ENCODE data around the gene NECAB2. TPM values are rescaled to one million over a fixed set of nuclear protein-coding genes. Genes with fewer than 3 reads are reported as not detected.

The NECAB2 gene
- total and polyA plus RNA-seq, 2 of the 8 experiments (the other 6 are each of a cell fraction or from before 2014, with no cell fraction given): 3.6 to 4.2 TPM

DNA sequence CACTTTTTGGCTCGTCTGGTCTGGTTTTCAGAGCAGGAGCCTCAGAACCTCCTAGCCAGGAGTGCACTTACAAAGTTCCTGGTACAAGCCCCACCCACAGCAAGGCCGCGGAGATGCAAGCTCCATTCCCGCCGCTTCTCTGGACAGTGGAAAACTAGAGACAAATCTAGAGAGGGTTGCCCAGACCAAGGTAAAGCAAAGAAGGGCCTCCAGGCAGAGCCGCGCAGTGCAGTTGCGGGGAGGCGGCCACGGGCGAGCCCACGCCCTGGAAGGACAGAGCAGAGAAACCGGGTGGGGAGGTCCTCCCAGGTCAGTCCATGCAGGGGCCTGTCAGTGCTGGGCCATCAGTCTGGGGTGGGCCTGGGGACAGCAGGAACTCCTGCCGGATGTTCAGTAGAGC lies 26.0 kb upstream of the NECAB2 start:
- Histone ChIP-seq H3K18ac (ENCODE audit: extremely low read depth, low read length) (no peak overlapping the region), H3K4me2 (ENCODE audit: insufficient read depth in 1 of 2, low read depth in 2 of 2, low read length in 2 of 2) (no peak overlapping the region), H3K14ac (ENCODE audit: insufficient read length) (no peak overlapping the region), H3K79me2 (ENCODE audit: control insufficient read depth in 1 of 2, insufficient read depth in 2 of 2, low read length in 2 of 2) (no peaks in the 10 kb centered on the region), H3K79me1 (ENCODE audit: low read depth, low read length) (no peaks in the 10 kb centered on the region), H3K9me3 (ENCODE audit: insufficient read depth in 2 of 2, low read depth in 1 of 2, low read length in 1 of 2) (no peaks in the 10 kb centered on the region), H3K4me1 (replicated peaks in 1 of 4; ENCODE audit: control insufficient read depth in 3 of 4, insufficient read depth in 4 of 4, low read length in 3 of 4) (peaks cover 0 to 5% (median 3%) of the 10 kb centered on the region in 4 experiments; a peak in 3 of 7 replicates), H2BK15ac (ENCODE audit: low read length) (no peak overlapping the region), H3K56ac (replicated peaks; ENCODE audit: insufficient read length, low read depth, low read length) (no peak overlapping the region), H2BK120ac (replicated peaks; ENCODE audit: low read depth, low read length) (no peak overlapping the region), H2BK20ac (ENCODE audit: low read length) (no peak overlapping the region), H3K23me2 (ENCODE audit: low read depth, low read length) (no peaks in the 10 kb centered on the region), H3K36me3 (ENCODE audit: control insufficient read depth in 2 of 4, insufficient read depth in 4 of 4, low read length in 3 of 4) (no peaks in the 10 kb centered on the region), H3K23ac (ENCODE audit: insufficient read length) (no peak overlapping the region), H3K4ac (replicated peaks; ENCODE audit: insufficient read length, low read depth, low read length) (no peak overlapping the region), H4K5ac (ENCODE audit: insufficient read length, low read depth, low read length) (no peak overlapping the region), H3K27ac (ENCODE audit: low read depth, low read length) (no peak overlapping the region), H4K20me1 (replicated peaks in 1 of 2; ENCODE audit: control insufficient read depth in 1 of 2, insufficient read depth in 2 of 2, low read length in 2 of 2) (peaks cover 0 to 8% of the 10 kb centered on the region in 2 experiments), H4K8ac (ENCODE audit: extremely low read depth, insufficient read depth, low read length) (no peak overlapping the region), H2BK12ac (ENCODE audit: low read depth, low read length) (no peak overlapping the region), H3K4me3 (ENCODE audit: extremely low read depth in 1 of 4, insufficient read depth in 2 of 4, low read depth in 3 of 4, low read length in 4 of 4) (no peak overlapping the region), H2BK5ac (ENCODE audit: low read depth, low read length) (no peak overlapping the region), H3K9ac (replicated peaks in 1 of 4; ENCODE audit: extremely low read depth in 1 of 4, low read depth in 3 of 4, low read length in 3 of 4) (no peak overlapping the region), H2AFZ (ENCODE audit: low read length) (no peak overlapping the region), H2AK5ac (ENCODE audit: low read depth, low read length) (no peak overlapping the region), H4K91ac (replicated peaks; ENCODE audit: insufficient read length, low read length) (no peak overlapping the region), H3K27me3 (replicated peaks in 1 of 4; ENCODE audit: control insufficient read depth in 3 of 4, extremely low read depth in 1 of 4, insufficient read depth in 3 of 4, low read length in 3 of 4) (no peaks in the 10 kb centered on the region; a peak in 2 of 7 replicates)
- no peak for FAIRE-seq
- POLR2A ChIA-PET (ENCODE audit: partially characterized antibody): no interaction called here
- CTCF ChIA-PET (ENCODE audit: partially characterized antibody): no interaction called here
- TF ChIP-seq, protein P1, sequence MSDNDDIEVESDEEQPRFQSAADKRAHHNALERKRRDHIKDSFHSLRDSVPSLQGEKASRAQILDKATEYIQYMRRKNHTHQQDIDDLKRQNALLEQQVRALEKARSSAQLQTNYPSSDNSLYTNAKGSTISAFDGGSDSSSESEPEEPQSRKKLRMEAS (IDR thresholded peaks at IDR 0.05): no peak
- no peak for TF ChIP-seq GTF2F1 (IDR thresholded peaks at IDR 0.05; ENCODE audit: borderline replicate concordance, low read depth, low read length)
- TF ChIP-seq, protein P2, sequence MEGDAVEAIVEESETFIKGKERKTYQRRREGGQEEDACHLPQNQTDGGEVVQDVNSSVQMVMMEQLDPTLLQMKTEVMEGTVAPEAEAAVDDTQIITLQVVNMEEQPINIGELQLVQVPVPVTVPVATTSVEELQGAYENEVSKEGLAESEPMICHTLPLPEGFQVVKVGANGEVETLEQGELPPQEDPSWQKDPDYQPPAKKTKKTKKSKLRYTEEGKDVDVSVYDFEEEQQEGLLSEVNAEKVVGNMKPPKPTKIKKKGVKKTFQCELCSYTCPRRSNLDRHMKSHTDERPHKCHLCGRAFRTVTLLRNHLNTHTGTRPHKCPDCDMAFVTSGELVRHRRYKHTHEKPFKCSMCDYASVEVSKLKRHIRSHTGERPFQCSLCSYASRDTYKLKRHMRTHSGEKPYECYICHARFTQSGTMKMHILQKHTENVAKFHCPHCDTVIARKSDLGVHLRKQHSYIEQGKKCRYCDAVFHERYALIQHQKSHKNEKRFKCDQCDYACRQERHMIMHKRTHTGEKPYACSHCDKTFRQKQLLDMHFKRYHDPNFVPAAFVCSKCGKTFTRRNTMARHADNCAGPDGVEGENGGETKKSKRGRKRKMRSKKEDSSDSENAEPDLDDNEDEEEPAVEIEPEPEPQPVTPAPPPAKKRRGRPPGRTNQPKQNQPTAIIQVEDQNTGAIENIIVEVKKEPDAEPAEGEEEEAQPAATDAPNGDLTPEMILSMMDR (IDR thresholded peaks at IDR 0.05; ENCODE audit: control extremely low read depth in 1 of 3, insufficient read depth in 1 of 3, low read depth in 1 of 3, low read length in 3 of 3): no peak
- no peak for TF ChIP-seq GABPA (IDR thresholded peaks at IDR 0.05; ENCODE audit: borderline replicate concordance, insufficient read depth, low read length)
- no peak for TF ChIP-seq EGR1 (IDR thresholded peaks at IDR 0.05; ENCODE audit: borderline replicate concordance, low read depth, low read length)
- WGBS, 2 experiments (ENCODE audit: extremely low coverage in 1 of 2, insufficient coverage in 1 of 2, insufficient read length in 1 of 2, insufficient replicate concordance in 2 of 2, low coverage in 1 of 2, low lambda C conversion rate in 2 of 2, missing lambda C conversion rate in 1 of 2): 94% methylated on average over 10 of the region's 14 CpGs; no CpG with 5 or more reads in 1 of the 2 experiments
- DNase-seq (ENCODE audit: low read depth in 1 of 2, low spot score in 2 of 2): no peak
